IPS DF 6.9 (cell line): ENCODE data around the gene SRRM5.
"Not testable (repeated sequence)": the region's sequence is repeated elsewhere in the genome, so short reads cannot be mapped to it uniquely, and the experiment has no call there.

Experiments used
- DNase-seq: peaks from one replicate; pipeline ENCODE4 v3.0.0-alpha.2; 2013; ENCODE audit warnings: low read depth, low spot score
- H3K27ac ChIP-seq: one replicate; pipeline ENCODE4 v1.5.1; 2013; ENCODE audit warnings: low read length, control low read depth
- H3K27me3 ChIP-seq: 2 replicates; pipeline ENCODE4 v1.6.1; 2013; ENCODE audit warnings: mild to moderate bottlenecking, low read length; ENCODE audit not compliant: control insufficient read depth, insufficient read depth
- H3K36me3 ChIP-seq: 2 replicates; pipeline ENCODE4 v1.6.1; 2013; ENCODE audit warnings: low read length; ENCODE audit not compliant: control insufficient read depth, insufficient read depth
- H3K4me1 ChIP-seq: 2 replicates; pipeline ENCODE4 v1.6.1; 2013; ENCODE audit warnings: low read length; ENCODE audit not compliant: control insufficient read depth, insufficient read depth
- H3K4me3 ChIP-seq: 2 replicates; pipeline ENCODE4 v1.5.1; 2013; ENCODE audit warnings: mild to moderate bottlenecking, low read length
- H3K9me3 ChIP-seq: 2 replicates; pipeline ENCODE4 v1.6.1; 2013; ENCODE audit warnings: low read length, inconsistent platforms; ENCODE audit not compliant: control insufficient read depth, insufficient read depth
- WGBS: extraction: QIAGEN DNeasy Blood & Tissue Kit; methylation state at CpG from one replicate; pipeline ENCODE4 v1.1.7; 2013; ENCODE audit warnings: mixed read lengths, missing lambda C conversion rate; ENCODE audit not compliant: insufficient read length, insufficient coverage; 5-methylcytosine and 5-hydroxymethylcytosine counted together

Gene SRRM5

DNA sequence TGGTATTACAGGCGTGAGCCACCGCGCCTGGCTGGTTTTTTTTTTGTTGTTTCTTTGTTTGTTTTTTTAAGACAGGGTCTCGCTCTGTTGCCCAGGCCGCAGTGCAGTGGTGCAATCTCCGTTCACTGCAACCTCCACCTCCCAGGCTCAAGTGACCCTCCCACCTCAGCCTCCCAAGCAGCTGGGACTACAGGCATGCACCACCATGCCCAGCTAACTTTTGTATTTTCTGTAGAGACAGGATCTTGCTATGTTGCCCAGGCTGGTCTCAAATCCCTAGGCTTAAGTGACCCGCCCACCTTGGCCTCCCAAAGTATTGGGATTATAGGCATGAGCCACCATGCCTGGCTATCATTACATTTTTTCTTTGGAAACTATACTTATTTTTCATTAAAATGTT lies 38.4 kb downstream of the SRRM5 start:
- not testable (repeated sequence) for H3K9me3 ChIP-seq, H3K27me3 ChIP-seq, H3K27ac ChIP-seq, H3K4me3 ChIP-seq, DNase-seq, H3K4me1 ChIP-seq, H3K36me3 ChIP-seq
- WGBS = no CpG with 5 or more reads among the region's 7 CpGs

DNA sequence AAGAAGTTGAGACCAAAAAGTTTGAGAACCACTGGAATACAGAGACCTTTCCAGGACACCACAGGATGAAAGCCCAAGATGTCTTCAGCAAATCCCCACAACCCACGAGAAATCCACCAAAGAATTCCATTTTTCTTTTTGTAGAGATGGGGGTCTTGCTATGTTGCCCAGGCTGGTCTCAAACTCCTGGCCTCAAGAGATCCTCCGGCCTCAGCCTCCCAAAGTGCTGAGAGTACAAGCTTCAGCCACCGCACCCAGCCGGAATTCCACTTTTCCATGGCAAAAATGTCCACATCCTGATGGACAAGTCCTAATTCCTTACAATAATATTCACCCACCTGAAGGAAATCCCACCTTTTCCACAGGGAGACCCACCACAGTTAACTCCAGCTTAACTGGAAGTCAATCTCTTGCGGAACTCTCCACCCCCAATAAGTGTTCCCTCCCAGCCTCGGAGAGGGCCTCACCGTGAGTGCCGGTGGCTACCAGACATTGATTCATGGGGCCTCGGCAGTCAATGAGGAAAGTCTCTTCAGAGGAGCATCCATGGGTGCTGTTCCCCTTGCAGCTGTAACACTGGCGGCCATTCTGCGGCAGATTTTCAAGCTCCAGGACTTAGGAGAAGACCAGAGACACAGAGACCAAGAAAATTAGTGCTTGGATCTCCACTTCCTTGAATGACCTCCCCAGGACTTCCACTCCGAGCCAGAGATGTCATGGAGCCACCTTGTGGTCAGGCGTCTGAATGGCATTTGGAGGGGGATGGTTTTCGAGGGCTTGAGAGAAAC lies 40.1 kb downstream of the SRRM5 start:
- Histone ChIP-seq H3K27ac (no peak overlapping the region), H3K4me3 (no peak overlapping the region)
- no CpG with 5 or more reads among the region's 14 CpGs for WGBS

DNA sequence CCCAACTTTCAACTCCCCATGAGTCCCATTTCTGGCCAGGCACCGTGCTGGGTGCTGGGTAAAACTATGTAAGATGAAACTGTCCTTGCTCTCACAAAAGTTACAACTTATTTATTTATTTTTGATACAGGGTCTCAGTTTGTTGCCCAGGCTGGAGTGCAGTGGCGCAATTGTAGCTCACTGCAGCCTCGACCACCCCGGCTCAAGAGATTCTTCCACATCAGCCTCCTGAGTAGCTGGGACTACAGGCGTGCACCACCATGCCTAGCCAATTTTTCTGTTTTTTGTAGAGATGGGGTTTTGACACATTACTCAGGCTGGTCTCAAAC lies 40.6 kb downstream of the SRRM5 start:
- peaks cover 11% of the 10 kb centered on the region for H3K36me3 ChIP-seq
- no CpG with 5 or more reads among the region's 5 CpGs for WGBS
- no peak overlapping the region for H3K4me3 ChIP-seq
- no peaks in the 10 kb centered on the region for H3K27me3 ChIP-seq
- H3K9me3 ChIP-seq = no peaks in the 10 kb centered on the region
- H3K4me1 ChIP-seq = no peaks in the 10 kb centered on the region
- DNase-seq = no peak
- no peak overlapping the region for H3K27ac ChIP-seq

More for the DNA sequence above, 40.1 kb downstream of the SRRM5 start:
- no peaks in the 10 kb centered on the region for H3K9me3 ChIP-seq
- H3K4me1 ChIP-seq = no peaks in the 10 kb centered on the region
- H3K36me3 ChIP-seq = peaks cover 11% of the 10 kb centered on the region
- no peak for DNase-seq
- no peaks in the 10 kb centered on the region for H3K27me3 ChIP-seq

DNA sequence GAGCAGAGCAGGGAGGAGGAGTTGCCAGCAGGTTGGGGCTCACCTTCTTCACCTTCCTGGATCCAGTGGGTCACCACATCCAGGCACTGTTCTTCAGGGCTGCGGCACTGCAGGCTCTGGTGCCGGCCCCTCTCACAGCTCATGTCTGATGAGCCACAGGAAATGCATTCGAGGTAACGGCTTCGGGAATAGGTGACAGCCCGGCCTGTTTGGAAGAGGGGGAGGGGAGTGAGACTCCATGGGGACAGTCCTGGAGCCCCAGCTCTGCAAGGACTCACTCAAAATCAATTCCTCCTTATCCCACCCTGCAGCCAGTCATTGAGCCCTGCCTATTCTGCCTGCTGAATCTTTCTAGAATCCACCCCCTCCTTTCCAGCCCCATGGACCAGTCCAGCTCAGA lies 44.5 kb downstream of the SRRM5 start:
- Histone ChIP-seq H3K27me3 (no peaks in the 10 kb centered on the region), H3K4me1 (no peaks in the 10 kb centered on the region), H3K36me3 (peaks cover 6% of the 10 kb centered on the region; the same call in 1 of the 2 replicates), H3K27ac (no peak overlapping the region), H3K4me3 (no peak overlapping the region), H3K9me3 (no peaks in the 10 kb centered on the region)
- no CpG with 5 or more reads among the region's 6 CpGs for WGBS
- DNase-seq = no peak

DNA sequence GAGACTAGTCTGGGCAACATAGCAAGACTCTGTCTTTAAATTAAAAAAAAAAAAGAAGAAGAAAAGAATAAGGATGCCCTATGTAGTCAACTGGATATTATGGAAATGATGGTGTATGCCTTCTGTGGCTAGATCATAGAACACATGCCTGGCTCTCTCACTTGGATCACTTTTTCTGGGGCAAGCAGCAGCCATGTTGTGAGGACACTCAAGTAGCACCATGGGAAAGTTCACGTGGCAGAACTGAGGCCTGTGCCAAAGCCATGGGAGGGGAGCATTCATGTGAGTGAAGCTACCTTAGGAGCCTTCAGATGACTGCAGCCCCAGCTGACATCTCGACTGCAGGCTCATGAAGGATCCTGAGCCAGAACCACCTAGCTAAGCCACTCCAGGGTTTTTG lies 46.1 kb downstream of the SRRM5 start:
- WGBS = no CpG with 5 or more reads among the region's 2 CpGs
- Histone ChIP-seq H3K27me3 (no peaks in the 10 kb centered on the region), H3K4me1 (no peaks in the 10 kb centered on the region), H3K9me3 (no peaks in the 10 kb centered on the region), H3K4me3 (no peak overlapping the region), H3K36me3 (peaks cover 6% of the 10 kb centered on the region; the same call in 1 of the 2 replicates), H3K27ac (no peak overlapping the region)
- DNase-seq = no peak

DNA sequence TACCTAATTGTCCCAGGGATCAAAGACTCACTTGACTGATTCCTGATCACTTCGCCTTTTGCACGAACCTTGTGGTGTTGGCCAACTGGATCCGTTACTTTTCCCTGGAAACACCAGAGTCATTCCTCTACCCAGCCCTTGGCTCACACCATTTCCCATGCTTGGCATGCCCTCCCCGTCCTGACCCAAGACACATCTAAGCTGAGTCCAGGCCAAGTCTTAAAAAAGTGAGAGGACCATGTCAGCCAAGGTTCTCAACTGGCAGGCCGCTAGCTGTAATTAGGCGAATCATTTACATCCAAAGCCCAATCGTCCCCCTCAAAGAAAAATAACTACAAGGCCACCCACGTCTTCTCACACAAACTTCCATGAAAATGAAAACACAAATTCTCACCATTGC lies 46.6 kb downstream of the SRRM5 start:
- DNase-seq = no peak
- H3K4me3 ChIP-seq = no peak overlapping the region
- H3K27ac ChIP-seq = no peak overlapping the region
- no peaks in the 10 kb centered on the region for H3K27me3 ChIP-seq
- no peaks in the 10 kb centered on the region for H3K4me1 ChIP-seq
- peaks cover 6% of the 10 kb centered on the region; the same call in 1 of the 2 replicates for H3K36me3 ChIP-seq
- H3K9me3 ChIP-seq = no peaks in the 10 kb centered on the region
- WGBS = no CpG with 5 or more reads among the region's 8 CpGs

DNA sequence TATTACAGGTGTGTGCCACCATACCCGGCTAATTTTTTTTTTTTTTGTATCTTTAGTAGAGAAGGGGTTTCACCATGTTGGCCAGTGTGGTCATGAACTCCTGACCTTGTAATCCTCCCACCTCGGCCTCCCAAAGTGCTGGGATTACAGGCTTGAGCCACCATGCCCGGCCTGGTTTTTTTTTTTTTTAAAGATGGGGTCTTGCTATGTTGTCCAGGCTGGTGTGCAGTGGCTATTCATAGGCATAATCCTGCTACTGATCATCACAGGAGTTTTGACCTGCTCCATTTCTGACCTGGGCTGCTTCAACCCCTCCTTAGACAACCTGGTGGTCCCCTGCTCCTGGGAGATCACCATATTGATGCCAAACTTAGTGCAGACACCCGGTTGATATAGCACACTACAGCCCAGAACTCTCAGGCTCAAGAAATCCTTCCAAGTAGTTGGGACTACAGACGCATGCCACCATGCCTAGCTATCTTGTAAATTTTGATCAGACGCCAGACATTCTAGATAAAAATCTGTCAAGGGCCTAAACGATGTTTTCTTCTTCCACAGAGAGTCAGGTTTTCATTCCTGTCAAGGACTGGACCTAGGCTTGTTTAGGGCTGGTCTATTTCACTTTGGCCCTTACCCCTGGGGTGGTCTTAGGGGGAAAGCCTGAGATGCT lies 48.5 kb downstream of the SRRM5 start:
- no peak for DNase-seq
- Histone ChIP-seq H3K27me3 (no peaks in the 10 kb centered on the region), H3K36me3 (peaks cover 5% of the 10 kb centered on the region), H3K9me3 (no peaks in the 10 kb centered on the region), H3K4me3 (no peak overlapping the region), H3K4me1 (no peaks in the 10 kb centered on the region), H3K27ac (no peak overlapping the region)
- no CpG with 5 or more reads among the region's 7 CpGs for WGBS

DNA sequence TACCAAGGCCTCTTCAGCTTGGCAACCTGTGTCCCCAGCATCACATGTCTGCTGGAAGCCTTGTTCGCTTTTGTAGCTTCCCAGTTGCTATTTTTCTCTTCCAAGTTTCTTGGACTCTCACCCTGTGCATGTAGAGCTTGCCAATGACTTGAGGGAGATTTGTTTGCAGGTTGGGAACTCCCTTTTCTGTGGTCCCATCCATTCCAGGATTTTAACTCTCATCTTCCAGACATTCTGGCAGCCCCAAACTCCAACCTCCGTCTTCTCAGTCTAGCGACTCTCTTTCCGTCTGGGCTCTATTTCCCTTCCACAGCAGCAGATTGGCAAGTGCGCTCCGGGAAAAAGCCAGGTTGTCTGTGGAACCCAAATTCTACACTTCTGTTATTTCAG lies 49.1 kb downstream of the SRRM5 start:
- Histone ChIP-seq H3K27me3 (no peaks in the 10 kb centered on the region), H3K27ac (no peak overlapping the region), H3K9me3 (no peaks in the 10 kb centered on the region), H3K4me3 (no peak overlapping the region), H3K4me1 (no peaks in the 10 kb centered on the region), H3K36me3 (peaks cover 4% of the 10 kb centered on the region; the same call in 1 of the 2 replicates)
- no peak for DNase-seq
- WGBS = no CpG with 5 or more reads among the region's 6 CpGs

DNA sequence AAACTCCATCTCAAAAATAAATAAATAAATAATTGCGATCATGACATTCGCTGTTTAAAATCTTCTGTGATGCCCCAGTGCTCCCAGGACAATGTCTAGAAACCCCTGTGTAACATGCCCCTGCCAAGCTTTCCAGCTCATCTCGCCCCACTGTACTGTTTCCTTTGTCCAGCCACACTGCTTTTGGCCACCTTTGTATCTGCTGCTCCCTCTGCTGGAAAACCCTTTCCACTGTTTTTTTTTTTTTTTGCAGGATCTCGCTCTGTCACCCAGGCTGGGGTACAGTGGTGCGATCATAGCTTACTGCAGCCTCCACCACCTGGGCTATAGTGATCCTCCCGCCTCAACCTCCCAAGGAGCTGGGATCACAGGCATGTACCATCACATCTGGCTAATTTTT lies 50.6 kb downstream of the SRRM5 start:
- Histone ChIP-seq H3K4me3 (no peak overlapping the region), H3K27ac (no peak overlapping the region), H3K4me1 (peaks cover 5% of the 10 kb centered on the region), H3K9me3 (no peaks in the 10 kb centered on the region), H3K36me3 (peaks cover 4% of the 10 kb centered on the region; the same call in 1 of the 2 replicates), H3K27me3 (no peaks in the 10 kb centered on the region)
- no CpG with 5 or more reads among the region's 6 CpGs for whole genome bisulfite sequencing
- no peak for DNase-seq

DNA sequence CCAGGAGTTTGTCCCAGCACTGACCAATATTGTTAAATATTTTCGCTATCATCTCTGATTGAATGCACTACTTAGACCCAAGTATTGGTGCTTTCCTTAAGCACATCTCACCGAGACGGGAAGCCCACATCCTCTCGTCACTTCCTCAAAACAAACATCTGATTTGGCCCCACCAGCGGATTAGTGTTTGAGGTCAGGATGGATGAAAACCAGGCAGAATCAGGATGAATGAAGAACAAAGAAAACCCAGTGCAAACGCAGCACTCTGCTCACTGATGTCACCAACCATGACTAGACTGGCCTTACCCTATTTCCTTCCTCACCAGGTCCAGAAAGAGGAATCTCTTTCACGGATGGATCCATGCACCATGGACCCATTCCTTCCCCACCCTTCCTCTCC lies 52.1 kb downstream of the SRRM5 start:
- WGBS = no CpG with 5 or more reads among the region's 7 CpGs
- Histone ChIP-seq H3K36me3 (peaks cover 4% of the 10 kb centered on the region; the same call in 1 of the 2 replicates), H3K9me3 (no peaks in the 10 kb centered on the region), H3K27ac (no peak overlapping the region), H3K27me3 (no peaks in the 10 kb centered on the region), H3K4me3 (no peak overlapping the region), H3K4me1 (peaks cover 6% of the 10 kb centered on the region)
- no peak for DNase-seq
